HEK293 (cell line): ENCODE results near the gene COMMD10.

ENCODE experiments used
- REPIN1 ChIP-seq: fragments of 450-650 bp; formaldehyde crosslinking; IDR thresholded peaks from 2 replicates; pipeline ENCODE4 v1.5.1; 2017; ENCODE audit warnings: missing biosample characterization, missing genetic modification characterization, low read depth
- YY1 ChIP-seq: fragments of 450-650 bp; formaldehyde crosslinking; IDR thresholded peaks from 2 replicates; pipeline ENCODE4 v1.5.1; 2018; ENCODE audit warnings: missing biosample characterization, missing genetic modification characterization
- ZBTB8A ChIP-seq: fragments of 450-650 bp; formaldehyde crosslinking; IDR thresholded peaks from 2 replicates; pipeline ENCODE4 v1.5.1; 2016; ENCODE audit warnings: missing biosample characterization, missing genetic modification characterization
- ZFP37 ChIP-seq: fragments of 450-650 bp; formaldehyde crosslinking; IDR thresholded peaks from 2 replicates; pipeline ENCODE4 v1.5.1; 2016; ENCODE audit warnings: missing biosample characterization, missing genetic modification characterization
- ZNF37A ChIP-seq: fragments of 450-650 bp; IDR thresholded peaks from 2 replicates; pipeline ENCODE4 v1.5.1; 2018; ENCODE audit warnings: missing biosample characterization, missing genetic modification characterization
- ZNF571 ChIP-seq: fragments of 450-650 bp; formaldehyde crosslinking; IDR thresholded peaks from 2 replicates; pipeline ENCODE4 v1.5.0; 2017; ENCODE audit warnings: missing biosample characterization, missing genetic modification characterization
- ZNF629 ChIP-seq: fragments of 450-650 bp; formaldehyde crosslinking; IDR thresholded peaks from 2 replicates; pipeline ENCODE4 v1.5.1; 2017; ENCODE audit warnings: missing biosample characterization, missing genetic modification characterization
- TF ChIP-seq, protein P1 (sequence below): fragments of 450-650 bp; formaldehyde crosslinking; IDR thresholded peaks from 2 replicates; pipeline ENCODE4 v1.5.1; 2016; ENCODE audit warnings: missing biosample characterization, missing genetic modification characterization
- TF ChIP-seq, protein P2 (sequence below): fragments of 450-650 bp; formaldehyde crosslinking; IDR thresholded peaks from 2 replicates; pipeline ENCODE4 v1.5.1; 2017; ENCODE audit warnings: missing biosample characterization, missing genetic modification characterization
- TF ChIP-seq, protein P3 (sequence below): fragments of 450-650 bp; IDR thresholded peaks from 2 replicates; pipeline ENCODE4 v1.5.1; 2018; ENCODE audit warnings: missing biosample characterization, mild to moderate bottlenecking, missing genetic modification characterization
- TF ChIP-seq, protein P4 (sequence below): fragments of 450-650 bp; formaldehyde crosslinking; IDR thresholded peaks from 2 replicates; pipeline ENCODE4 v1.5.1; 2017; ENCODE audit warnings: missing biosample characterization, missing genetic modification characterization
- TF ChIP-seq, protein P5 (sequence below): fragments of 450-650 bp; formaldehyde crosslinking; conservative IDR thresholded peaks from 2 replicates; pipeline ENCODE4 v1.5.1; 2016; ENCODE audit warnings: low read depth, missing biosample characterization, missing genetic modification characterization
- TF ChIP-seq, protein P6 (sequence below): fragments of 450-650 bp; formaldehyde crosslinking; IDR thresholded peaks from 2 replicates; pipeline ENCODE4 v1.5.1; 2016; ENCODE audit warnings: missing biosample characterization, missing genetic modification characterization
- TF ChIP-seq, protein P7 (sequence below): fragments of 450-650 bp; IDR thresholded peaks from 2 replicates; pipeline ENCODE4 v1.5.1; 2018; ENCODE audit warnings: missing biosample characterization, missing genetic modification characterization

DNA sequence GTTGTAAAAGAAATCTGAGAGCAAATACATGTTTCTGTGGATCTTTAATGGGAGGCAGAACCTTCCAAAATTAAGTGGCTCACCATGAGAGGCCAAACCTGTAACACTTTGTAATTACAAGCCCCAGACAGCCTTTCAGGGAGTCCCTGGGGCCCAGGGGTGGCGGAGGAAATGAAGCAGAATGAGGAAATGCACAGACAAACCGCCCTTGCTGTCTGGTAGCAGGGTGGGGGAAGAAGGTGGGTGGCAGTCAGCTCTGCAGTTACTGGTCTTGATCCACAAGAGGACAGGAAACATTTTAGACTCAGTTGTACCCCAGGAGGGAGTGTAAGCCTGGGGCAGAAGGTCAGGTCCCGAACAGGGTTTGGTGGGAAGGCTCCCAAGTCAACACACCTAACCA, 46.0 kb upstream of the COMMD10 start:
- TF ChIP-seq, protein P1, sequence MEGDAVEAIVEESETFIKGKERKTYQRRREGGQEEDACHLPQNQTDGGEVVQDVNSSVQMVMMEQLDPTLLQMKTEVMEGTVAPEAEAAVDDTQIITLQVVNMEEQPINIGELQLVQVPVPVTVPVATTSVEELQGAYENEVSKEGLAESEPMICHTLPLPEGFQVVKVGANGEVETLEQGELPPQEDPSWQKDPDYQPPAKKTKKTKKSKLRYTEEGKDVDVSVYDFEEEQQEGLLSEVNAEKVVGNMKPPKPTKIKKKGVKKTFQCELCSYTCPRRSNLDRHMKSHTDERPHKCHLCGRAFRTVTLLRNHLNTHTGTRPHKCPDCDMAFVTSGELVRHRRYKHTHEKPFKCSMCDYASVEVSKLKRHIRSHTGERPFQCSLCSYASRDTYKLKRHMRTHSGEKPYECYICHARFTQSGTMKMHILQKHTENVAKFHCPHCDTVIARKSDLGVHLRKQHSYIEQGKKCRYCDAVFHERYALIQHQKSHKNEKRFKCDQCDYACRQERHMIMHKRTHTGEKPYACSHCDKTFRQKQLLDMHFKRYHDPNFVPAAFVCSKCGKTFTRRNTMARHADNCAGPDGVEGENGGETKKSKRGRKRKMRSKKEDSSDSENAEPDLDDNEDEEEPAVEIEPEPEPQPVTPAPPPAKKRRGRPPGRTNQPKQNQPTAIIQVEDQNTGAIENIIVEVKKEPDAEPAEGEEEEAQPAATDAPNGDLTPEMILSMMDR: no peak
- TF ChIP-seq, protein P2, sequence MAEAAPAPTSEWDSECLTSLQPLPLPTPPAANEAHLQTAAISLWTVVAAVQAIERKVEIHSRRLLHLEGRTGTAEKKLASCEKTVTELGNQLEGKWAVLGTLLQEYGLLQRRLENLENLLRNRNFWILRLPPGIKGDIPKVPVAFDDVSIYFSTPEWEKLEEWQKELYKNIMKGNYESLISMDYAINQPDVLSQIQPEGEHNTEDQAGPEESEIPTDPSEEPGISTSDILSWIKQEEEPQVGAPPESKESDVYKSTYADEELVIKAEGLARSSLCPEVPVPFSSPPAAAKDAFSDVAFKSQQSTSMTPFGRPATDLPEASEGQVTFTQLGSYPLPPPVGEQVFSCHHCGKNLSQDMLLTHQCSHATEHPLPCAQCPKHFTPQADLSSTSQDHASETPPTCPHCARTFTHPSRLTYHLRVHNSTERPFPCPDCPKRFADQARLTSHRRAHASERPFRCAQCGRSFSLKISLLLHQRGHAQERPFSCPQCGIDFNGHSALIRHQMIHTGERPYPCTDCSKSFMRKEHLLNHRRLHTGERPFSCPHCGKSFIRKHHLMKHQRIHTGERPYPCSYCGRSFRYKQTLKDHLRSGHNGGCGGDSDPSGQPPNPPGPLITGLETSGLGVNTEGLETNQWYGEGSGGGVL (tag by site-specific recombination): no peak
- no peak for TF ChIP-seq ZNF37A (tag by site-specific recombination)
- TF ChIP-seq, protein P3, sequence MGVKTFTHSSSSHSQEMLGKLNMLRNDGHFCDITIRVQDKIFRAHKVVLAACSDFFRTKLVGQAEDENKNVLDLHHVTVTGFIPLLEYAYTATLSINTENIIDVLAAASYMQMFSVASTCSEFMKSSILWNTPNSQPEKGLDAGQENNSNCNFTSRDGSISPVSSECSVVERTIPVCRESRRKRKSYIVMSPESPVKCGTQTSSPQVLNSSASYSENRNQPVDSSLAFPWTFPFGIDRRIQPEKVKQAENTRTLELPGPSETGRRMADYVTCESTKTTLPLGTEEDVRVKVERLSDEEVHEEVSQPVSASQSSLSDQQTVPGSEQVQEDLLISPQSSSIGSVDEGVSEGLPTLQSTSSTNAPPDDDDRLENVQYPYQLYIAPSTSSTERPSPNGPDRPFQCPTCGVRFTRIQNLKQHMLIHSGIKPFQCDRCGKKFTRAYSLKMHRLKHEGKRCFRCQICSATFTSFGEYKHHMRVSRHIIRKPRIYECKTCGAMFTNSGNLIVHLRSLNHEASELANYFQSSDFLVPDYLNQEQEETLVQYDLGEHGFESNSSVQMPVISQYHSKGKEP: no peak
- TF ChIP-seq, protein P4, sequence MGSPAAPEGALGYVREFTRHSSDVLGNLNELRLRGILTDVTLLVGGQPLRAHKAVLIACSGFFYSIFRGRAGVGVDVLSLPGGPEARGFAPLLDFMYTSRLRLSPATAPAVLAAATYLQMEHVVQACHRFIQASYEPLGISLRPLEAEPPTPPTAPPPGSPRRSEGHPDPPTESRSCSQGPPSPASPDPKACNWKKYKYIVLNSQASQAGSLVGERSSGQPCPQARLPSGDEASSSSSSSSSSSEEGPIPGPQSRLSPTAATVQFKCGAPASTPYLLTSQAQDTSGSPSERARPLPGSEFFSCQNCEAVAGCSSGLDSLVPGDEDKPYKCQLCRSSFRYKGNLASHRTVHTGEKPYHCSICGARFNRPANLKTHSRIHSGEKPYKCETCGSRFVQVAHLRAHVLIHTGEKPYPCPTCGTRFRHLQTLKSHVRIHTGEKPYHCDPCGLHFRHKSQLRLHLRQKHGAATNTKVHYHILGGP (tag by site-specific recombination): no peak
- TF ChIP-seq REPIN1 (tag by site-specific recombination): no peak
- no peak for TF ChIP-seq ZNF629
- no peak for TF ChIP-seq ZFP37 (tag by site-specific recombination)
- TF ChIP-seq ZBTB8A (tag by site-specific recombination): no peak
- TF ChIP-seq ZNF571 (tag by site-specific recombination): no peak
- TF ChIP-seq, protein P5, sequence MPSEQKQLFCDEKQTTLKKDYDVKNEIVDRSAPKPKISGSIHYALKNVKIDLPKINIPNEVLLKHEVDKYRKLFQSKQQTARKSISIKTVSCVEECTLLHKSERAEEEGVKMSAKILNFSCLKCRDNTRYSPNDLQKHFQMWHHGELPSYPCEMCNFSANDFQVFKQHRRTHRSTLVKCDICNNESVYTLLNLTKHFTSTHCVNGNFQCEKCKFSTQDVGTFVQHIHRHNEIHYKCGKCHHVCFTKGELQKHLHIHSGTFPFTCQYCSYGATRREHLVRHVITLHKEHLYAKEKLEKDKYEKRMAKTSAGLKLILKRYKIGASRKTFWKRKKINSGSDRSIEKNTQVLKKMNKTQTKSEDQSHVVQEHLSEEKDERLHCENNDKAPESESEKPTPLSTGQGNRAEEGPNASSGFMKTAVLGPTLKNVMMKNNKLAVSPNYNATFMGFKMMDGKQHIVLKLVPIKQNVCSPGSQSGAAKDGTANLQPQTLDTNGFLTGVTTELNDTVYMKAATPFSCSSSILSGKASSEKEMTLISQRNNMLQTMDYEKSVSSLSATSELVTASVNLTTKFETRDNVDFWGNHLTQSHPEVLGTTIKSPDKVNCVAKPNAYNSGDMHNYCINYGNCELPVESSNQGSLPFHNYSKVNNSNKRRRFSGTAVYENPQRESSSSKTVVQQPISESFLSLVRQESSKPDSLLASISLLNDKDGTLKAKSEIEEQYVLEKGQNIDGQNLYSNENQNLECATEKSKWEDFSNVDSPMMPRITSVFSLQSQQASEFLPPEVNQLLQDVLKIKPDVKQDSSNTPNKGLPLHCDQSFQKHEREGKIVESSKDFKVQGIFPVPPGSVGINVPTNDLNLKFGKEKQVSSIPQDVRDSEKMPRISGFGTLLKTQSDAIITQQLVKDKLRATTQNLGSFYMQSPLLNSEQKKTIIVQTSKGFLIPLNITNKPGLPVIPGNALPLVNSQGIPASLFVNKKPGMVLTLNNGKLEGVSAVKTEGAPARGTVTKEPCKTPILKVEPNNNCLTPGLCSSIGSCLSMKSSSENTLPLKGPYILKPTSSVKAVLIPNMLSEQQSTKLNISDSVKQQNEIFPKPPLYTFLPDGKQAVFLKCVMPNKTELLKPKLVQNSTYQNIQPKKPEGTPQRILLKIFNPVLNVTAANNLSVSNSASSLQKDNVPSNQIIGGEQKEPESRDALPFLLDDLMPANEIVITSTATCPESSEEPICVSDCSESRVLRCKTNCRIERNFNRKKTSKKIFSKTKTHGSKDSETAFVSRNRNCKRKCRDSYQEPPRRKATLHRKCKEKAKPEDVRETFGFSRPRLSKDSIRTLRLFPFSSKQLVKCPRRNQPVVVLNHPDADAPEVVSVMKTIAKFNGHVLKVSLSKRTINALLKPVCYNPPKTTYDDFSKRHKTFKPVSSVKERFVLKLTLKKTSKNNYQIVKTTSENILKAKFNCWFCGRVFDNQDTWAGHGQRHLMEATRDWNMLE (tag by site-specific recombination): no peak
- TF ChIP-seq, protein P6, sequence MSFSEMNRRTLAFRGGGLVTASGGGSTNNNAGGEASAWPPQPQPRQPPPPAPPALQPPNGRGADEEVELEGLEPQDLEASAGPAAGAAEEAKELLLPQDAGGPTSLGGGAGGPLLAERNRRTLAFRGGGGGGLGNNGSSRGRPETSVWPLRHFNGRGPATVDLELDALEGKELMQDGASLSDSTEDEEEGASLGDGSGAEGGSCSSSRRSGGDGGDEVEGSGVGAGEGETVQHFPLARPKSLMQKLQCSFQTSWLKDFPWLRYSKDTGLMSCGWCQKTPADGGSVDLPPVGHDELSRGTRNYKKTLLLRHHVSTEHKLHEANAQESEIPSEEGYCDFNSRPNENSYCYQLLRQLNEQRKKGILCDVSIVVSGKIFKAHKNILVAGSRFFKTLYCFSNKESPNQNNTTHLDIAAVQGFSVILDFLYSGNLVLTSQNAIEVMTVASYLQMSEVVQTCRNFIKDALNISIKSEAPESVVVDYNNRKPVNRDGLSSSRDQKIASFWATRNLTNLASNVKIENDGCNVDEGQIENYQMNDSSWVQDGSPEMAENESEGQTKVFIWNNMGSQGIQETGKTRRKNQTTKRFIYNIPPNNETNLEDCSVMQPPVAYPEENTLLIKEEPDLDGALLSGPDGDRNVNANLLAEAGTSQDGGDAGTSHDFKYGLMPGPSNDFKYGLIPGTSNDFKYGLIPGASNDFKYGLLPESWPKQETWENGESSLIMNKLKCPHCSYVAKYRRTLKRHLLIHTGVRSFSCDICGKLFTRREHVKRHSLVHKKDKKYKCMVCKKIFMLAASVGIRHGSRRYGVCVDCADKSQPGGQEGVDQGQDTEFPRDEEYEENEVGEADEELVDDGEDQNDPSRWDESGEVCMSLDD (tag by site-specific recombination): no peak
- TF ChIP-seq, protein P7, sequence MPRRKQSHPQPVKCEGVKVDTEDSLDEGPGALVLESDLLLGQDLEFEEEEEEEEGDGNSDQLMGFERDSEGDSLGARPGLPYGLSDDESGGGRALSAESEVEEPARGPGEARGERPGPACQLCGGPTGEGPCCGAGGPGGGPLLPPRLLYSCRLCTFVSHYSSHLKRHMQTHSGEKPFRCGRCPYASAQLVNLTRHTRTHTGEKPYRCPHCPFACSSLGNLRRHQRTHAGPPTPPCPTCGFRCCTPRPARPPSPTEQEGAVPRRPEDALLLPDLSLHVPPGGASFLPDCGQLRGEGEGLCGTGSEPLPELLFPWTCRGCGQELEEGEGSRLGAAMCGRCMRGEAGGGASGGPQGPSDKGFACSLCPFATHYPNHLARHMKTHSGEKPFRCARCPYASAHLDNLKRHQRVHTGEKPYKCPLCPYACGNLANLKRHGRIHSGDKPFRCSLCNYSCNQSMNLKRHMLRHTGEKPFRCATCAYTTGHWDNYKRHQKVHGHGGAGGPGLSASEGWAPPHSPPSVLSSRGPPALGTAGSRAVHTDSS (tag by site-specific recombination): no peak
- no peak for TF ChIP-seq YY1
